Left renal cortex interstitium (tissue), 4 donors: ENCODE results near the gene ANXA6. TPM values are rescaled to one million over a fixed set of nuclear protein-coding genes. Genes with fewer than 3 reads are reported as not detected.

Experiments
- DNase-seq, 4 donors: peaks; one replicate each; pipeline ENCODE4 v3.0.0-alpha.2; 2013; ENCODE audit warnings: low read depth in 4 of 4, low spot score in 2 of 4, missing footprints in 1 of 4
- polyA plus RNA-seq, 4 donors: library from polyadenylated mRNA; unstranded; fragments of 120-200 nt; gene quantifications; one replicate each; pipeline ENCODE4 v1.2.1, GENCODE V29; 2013; ENCODE audit not compliant: insufficient read length in 4 of 4

ANXA6 gene
- polyA plus RNA-seq, 4 donors = 130 to 161 (median 150) TPM

- DNase-seq = no peak
These were observed 2.4 kb downstream of the ANXA6 start for GRCh38 chr5:151154931-151155774.

- no peak for DNase-seq
These were observed 3.8 kb downstream of the ANXA6 start for GRCh38 chr5:151153766-151154272.

DNA sequence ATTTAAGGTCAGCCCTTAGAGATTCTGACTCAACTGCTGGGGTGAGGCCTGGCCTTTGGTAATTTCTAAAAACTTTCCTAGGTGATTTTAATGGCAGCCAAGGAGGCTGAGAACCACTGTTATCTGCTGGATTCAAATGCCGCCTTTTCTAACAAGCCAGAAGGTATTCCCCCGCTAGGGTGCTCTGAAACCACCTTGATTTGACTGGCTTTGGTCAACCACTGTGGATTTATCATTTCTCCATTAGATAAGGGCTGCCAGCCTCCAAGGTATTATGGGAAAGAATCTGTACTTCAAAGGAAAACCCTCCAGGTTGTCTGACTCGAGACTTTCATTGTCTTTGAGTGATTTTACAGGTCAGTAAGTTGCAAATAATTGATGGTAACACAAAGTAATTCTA lies 4.3 kb downstream of the ANXA6 start:
- DNase-seq = no peak

GRCh38 chr5:151151793-151152192 lies 5.8 kb downstream of the ANXA6 start:
- no peak for DNase-seq

DNA sequence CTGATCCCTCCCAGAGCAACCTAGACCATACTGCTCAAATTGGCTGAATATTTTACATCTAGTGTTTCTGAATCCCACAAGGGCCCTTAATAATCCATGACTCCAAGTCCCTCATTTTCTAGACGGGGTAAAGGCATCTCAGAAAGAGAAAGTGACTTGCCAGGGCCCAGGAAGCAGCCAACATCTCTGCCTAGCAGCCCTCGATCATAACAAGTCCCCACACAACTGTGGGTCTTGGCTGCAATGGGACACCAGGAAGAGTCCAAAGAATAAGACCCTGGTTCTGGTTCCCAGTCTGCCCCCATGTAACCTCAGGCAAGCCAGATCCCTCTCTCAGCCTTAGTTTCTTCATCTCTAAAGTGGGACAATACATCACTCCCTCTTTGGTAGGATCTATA lies 6.3 kb downstream of the ANXA6 start:
- DNase-seq = no peak

DNA sequence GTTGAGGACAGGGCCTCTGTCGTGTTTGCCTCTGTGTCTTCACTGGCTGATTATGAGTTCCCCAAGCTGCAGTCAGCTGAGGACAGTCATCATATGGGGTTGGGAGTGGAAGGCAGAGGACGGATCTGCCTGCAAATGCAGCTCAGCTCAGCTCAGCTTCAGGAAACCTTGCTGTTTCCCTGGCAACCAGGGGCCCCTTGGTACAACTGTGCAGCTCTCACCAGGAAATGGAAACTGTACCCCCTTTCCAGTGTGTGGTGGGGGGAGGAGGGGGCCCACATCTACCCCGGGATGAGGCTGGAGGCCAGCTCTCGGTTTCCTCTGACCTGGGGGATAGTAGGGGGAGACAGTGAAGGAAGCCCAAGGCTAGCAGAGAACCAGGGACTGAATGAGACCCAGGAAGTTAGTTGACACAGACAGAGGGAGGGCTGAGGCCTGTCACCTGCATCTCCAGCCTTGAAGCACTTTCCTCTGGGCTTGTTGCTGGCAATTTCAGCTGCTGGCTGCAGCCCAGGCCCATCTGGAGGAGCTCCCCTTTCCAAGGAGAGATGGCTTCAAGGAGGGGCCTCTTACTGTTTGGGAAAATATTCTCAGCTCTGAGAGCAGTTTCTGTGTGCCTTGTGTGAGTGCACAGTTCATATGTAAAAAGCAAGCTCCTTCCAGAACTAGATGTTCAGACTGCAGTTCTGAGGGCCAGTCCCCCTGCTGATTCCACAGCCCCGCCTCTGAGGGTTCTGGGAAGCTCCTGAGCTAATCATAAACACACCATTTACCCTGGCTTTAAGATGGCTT lies 6.9 kb downstream of the ANXA6 start:
- peak in 1 of 4 donors; percentile 60 for DNase-seq

DNA sequence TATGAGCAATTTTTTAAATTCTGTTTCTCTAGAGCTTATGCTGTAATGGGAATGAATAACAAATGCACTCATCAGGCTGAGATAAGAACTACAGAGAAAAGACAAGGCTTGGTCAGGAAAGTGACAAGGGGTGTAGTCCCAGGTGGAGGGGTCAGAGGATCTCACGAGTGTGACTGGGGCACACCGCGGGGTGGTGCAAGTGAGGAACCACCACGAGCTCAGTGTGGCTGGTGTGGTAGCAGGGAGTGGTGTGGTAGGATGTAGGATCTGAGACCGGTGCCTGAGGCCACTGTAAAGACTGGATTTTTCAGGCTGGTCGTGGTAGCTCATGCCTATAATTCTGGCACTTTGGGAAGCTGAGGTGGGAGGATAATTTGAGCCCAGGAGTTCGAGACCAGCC lies 9.0 kb downstream of the ANXA6 start:
- DNase-seq = no peak

- no peak for DNase-seq
These were observed 10.5 kb downstream of the ANXA6 start for GRCh38 chr5:151147033-151147432.

DNA sequence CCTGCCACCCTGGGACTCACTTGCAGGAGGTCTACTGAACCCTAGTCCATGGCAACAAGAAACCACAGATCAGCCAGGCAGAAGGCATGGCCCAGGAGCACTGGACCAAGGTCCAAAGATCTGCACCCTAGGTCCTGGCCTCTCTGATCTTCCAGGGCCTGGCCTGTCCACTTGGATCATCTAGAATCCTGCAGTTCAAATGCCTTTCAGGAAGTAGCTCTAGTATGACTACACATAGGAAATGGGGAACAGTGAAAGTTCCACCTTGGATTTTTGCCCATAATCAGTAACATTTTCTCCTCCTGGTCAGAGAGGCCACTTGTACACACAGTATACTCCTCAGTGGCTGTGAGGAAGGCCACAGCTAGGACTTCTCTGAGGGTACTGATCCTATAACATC lies 11.5 kb downstream of the ANXA6 start:
- no peak for DNase-seq

DNA sequence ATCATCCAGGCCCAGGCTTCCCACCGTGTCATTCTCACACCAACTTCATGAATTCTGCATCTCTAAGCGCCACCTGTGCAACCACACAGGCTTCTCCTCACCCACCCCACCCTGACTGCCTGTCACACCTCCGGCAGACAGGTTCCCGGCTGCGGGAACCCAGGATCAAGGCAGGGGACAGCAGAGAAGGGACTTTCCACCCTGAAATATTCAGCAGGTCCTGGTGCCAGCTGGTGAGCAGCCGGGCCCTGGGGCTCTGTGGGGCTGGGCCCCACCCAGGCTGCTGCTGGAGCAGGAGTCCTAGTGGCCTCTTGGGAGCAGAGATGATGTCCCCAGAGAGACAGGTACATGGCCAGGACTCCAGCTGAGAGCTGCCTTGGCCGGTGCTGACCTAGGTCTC lies 12.7 kb downstream of the ANXA6 start:
- DNase-seq = no peak

DNA sequence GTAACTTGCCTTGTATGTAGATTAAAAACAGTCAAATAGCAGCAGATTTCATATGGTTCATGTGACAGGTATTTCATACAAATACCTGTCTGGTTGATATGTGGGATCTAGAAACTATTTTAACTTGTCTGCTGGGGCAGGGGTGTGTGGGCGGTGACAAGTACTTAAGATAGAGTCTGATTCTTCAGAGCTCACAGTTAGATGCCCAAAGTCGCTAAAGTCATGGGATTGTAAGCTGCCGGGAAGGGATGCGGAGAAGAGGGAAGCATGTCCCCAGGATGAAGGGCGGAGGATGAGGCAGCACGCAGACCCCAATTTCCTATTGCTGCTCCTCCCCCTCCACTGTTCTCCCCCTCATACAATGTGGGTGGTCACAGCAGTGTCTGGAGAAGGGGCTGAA lies 13.3 kb downstream of the ANXA6 start:
- DNase-seq = no peak

- no peak for DNase-seq
These were observed 13.9 kb downstream of the ANXA6 start for GRCh38 chr5:151143645-151144044.

- DNase-seq = no peak
These were observed 14.6 kb downstream of the ANXA6 start for GRCh38 chr5:151142933-151143332.

DNA sequence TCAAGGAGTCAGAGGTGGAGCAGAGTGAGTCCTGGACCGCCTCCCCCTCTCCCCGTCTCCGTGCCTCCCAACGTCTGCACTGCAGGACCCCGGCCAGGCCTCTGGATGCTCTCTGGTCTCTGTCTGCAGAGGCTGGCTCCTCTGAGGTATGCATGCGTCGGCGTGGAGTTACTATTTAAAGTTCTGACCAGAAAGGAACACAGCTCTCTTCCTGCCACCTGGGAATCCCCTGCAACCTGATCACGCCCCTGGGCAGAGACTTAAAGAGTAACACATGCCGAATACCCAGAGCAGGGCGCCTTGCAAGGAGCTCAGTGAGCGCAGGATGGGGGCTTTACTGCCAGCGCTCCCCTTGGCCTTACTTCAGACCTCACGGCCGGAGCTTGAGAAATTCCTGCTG lies 16.0 kb downstream of the ANXA6 start:
- no peak for DNase-seq

DNA sequence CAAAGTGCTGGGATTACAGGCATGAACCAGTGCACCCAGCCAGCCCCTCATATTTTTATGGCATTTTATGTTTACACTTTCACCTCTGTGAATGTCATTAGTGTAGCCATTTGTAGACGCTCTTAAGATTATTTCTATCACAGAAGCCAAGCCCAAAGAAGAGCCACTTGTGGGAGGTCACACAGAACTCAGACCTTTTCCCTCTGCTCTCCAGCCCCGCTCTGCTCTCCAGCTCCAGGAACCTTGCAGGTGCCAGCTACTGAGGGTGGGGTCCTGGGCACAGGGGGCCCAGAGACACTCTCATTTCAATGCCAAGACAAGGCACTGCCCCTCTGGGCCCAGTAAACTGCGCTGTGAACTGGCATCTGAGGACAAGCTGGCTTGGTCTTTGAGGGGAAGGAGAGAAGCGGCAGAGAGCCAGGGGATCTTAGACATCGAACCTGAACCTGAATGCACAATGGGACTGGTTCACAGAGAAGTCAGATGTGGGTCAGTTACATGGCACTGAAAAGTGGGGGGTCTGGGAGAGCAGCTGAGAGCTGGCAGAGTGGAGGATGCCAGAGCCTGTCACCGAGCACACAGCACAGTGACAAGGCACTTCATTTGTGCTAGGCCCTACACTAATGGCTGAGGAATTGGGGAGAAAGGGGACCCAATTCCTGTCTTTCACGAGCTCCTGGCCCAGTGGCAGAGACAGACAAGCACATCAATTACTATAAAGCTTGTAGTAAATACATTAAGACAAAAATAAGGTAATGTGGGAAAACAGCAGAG lies 16.7 kb downstream of the ANXA6 start:
- no peak for DNase-seq

- no peak for DNase-seq
These were observed 17.9 kb downstream of the ANXA6 start for GRCh38 chr5:151139646-151140045.

DNA sequence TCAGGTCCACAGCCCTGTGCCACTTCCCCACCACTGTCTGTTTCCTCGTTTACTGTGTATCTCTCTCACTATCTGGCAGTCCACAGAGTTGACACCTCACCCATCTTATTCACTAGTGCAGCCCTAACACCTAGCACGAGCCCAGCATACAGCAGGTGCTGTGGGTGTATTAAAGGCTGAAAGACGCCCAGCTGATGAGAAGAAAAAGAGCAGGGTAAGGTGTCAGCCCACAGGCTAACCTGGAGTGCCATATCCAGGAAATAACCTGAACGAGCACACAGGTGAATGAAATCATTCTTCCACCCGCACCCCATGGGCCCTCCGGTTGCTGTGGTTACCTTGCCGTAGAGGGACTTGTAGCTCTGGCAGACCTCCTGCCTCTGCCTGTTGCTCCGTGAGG lies 18.6 kb downstream of the ANXA6 start:
- DNase-seq = no peak

DNA sequence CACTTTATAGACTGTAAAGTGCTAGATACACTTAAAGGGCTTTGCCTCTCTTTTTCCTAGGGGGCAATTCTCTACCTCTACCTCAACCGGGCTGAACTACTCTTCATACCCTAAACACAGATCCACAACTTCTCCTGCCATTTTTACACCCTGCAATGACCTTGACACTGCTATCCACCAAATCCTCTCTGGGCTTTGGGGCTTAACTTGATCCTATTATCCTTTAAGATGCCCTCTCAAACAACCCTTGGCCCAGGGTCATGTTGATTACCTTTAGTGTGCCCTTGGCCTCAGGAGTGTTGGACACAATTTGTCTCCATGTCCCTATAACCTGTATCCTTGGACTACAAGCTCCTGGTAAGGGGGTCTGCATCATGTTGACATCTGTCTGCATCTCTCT lies 19.5 kb downstream of the ANXA6 start:
- DNase-seq = no peak

DNA sequence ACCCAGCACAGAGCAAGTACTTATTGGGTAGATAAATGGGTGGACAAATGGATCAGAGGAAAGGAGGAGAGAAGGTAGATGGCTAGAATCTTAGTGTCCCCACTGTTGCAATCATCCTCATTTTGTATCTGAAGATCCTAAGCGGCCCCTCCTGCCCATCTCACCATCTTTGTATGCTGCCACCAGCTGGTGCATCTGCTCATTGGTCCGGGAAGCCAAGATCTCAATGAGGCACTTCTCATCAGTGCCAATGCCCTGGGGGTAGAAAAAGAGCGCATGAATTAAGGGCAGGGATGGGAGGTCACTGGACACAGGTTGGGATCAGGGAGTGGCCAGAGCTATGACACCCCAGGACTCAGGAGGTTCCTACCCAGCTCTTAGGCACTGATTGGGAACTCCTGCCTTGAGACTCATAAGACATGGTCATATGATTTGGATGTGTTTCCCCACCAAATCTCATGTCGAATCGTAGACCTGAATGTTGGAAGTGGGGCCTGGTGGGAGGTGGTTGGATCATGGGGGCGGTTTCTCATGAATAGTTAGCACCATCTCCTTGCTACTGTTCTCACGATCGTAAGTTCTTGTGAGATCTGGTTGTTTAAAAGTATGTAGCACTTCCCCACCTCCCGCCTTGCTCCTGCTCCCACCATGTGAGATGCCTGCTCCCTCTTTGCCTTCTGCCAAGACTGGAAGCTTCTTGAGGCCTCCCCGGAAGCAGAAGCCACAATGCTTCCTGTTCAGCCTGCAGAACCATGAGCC lies 20.3 kb downstream of the ANXA6 start:
- DNase-seq = no peak

DNA sequence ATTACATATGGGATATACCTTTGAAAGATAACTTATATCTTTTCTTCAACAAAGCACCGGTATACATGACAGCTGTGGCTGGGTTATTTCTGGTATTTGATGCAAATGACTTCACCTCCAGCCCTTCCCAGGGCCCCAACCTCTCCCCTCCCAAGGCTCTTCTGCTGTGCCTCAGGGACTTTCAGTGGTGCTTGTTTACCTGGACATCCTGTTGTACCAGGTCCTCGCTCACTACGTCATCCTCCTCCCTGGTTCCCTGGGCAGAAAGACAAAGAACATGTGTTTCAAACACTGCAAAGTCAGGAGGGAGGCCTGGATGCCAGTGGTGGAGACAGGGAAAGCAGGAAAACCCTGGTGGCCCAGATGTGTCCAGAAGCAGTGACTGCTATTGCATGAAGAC lies 23.4 kb downstream of the ANXA6 start:
- no peak for DNase-seq
